ENCODE measurements around the gene NTM. TPM values are rescaled to one million over a fixed set of nuclear protein-coding genes. Genes with fewer than 3 reads are reported as not detected.

The NTM gene
- total RNA-seq, 1 experiment from 2014 or later, result not detected

- RAD21 ChIA-PET (ENCODE audit: low non-redundant PET in 1 of 2, low total read pairs in 2 of 2, uncharacterized antibody in 2 of 2, unreplicated experiment in 2 of 2), result no interaction called here
- POLR2A ChIA-PET, result no interaction called here
- intact Hi-C loops (cut with micrococcal nuclease), result no loop called here
- no peaks in the 10 kb centered on the region for H3K27me3 ChIP-seq (ENCODE audit: insufficient read depth, low read length)
- ATAC-seq (no peak), DNase-seq (ENCODE audit: low read depth, low spot score) (no peak)
- H3K4me3 ChIP-seq (replicated peaks in 1 of 2; ENCODE audit: low read depth in 1 of 2, low read length in 2 of 2), result no peak overlapping the region
- H3K79me2 ChIP-seq (ENCODE audit: insufficient read depth, low read length), result no peaks in the 10 kb centered on the region
- H3K4me2 ChIP-seq (ENCODE audit: low read length), result no peak overlapping the region
- no peaks in the 10 kb centered on the region for H4K20me1 ChIP-seq (ENCODE audit: insufficient read depth)
- H2AFZ ChIP-seq (ENCODE audit: low read depth, low read length, poor library complexity, severe bottlenecking), result no peak overlapping the region
- H3K9me2 ChIP-seq (ENCODE audit: insufficient read depth), result no peaks in the 10 kb centered on the region
- H3K9me3 ChIP-seq (ENCODE audit: control insufficient read depth in 1 of 2, insufficient read depth in 1 of 2, low read depth in 1 of 2, low read length in 2 of 2), result peaks cover 0 to 3% of the 10 kb centered on the region in 2 experiments; a peak in 2 of 4 replicates
- CTCF ChIA-PET, result no interaction called here
- no peaks in the 10 kb centered on the region for H3K4me1 ChIP-seq (ENCODE audit: control insufficient read depth in 1 of 2, insufficient read depth in 2 of 2, low read length in 2 of 2)
- H3K36me3 ChIP-seq (ENCODE audit: control insufficient read depth in 1 of 2, insufficient read depth in 2 of 2, low read length in 2 of 2), result no peaks in the 10 kb centered on the region
- BruUV-seq (replicated peaks), result no TSS peak
- H3K27ac ChIP-seq (ENCODE audit: low read depth, low read length), result no peak overlapping the region
- H3K9ac ChIP-seq (ENCODE audit: low read length), result no peak overlapping the region
- TF ChIP-seq POLR2AphosphoS5 (IDR thresholded peaks at IDR 0.05; ENCODE audit: low read depth, low read length) (no peak), EZH2phosphoT487 (IDR thresholded peaks at IDR 0.05; ENCODE audit: borderline replicate concordance) (no peak), EZH2 (IDR thresholded peaks at IDR 0.05) (no peak), ZNF274 (IDR thresholded peaks at IDR 0.05; ENCODE audit: low read depth, low read length) (no peak), ATF3 (IDR thresholded peaks at IDR 0.05) (no peak), SRF (IDR thresholded peaks at IDR 0.05; ENCODE audit: low read depth) (no peak), FOSL1 (IDR thresholded peaks at IDR 0.05; ENCODE audit: low read depth) (no peak), ELF1 (IDR thresholded peaks at IDR 0.05; ENCODE audit: borderline replicate concordance, low read depth) (no peak), JUND (IDR thresholded peaks at IDR 0.05) (no peak), EGR1 (IDR thresholded peaks at IDR 0.05; ENCODE audit: low read depth) (no peak)
These were observed 135.9 kb downstream of the NTM start for GRCh38 chr11:131506348-131506747.

- peaks cover 0 to 6% of the 10 kb centered on the region in 2 experiments; a peak in 2 of 4 replicates for H3K9me3 ChIP-seq (ENCODE audit: control insufficient read depth in 1 of 2, insufficient read depth in 1 of 2, low read depth in 1 of 2, low read length in 2 of 2)
- RAD21 ChIA-PET (ENCODE audit: low non-redundant PET in 1 of 2, low total read pairs in 2 of 2, uncharacterized antibody in 2 of 2, unreplicated experiment in 2 of 2), result no interaction called here
- intact Hi-C loops (cut with micrococcal nuclease), result loop anchor here (2.0 to 5.0 kb wide), 2 partner anchors 103 to 446 kb away; no protein-coding TSS in a partner anchor
- H2AFZ ChIP-seq (ENCODE audit: low read depth, low read length, poor library complexity, severe bottlenecking), result no peak overlapping the region
- no peak for TF ChIP-seq REST (IDR thresholded peaks at IDR 0.05; ENCODE audit: low read depth)
- TF ChIP-seq ZBTB33 (IDR thresholded peaks at IDR 0.05; ENCODE audit: extremely low read depth, insufficient replicate concordance, low read length), result no peak
- TF ChIP-seq TCF7L2 (IDR thresholded peaks at IDR 0.05; ENCODE audit: borderline replicate concordance, extremely low read depth, insufficient read depth, insufficient read length), result no peak
- TF ChIP-seq FOSL1 (IDR thresholded peaks at IDR 0.05; ENCODE audit: low read depth), result no peak
- TF ChIP-seq CBX3 (IDR thresholded peaks at IDR 0.05; ENCODE audit: low read depth), result no peak
- TF ChIP-seq SRF (IDR thresholded peaks at IDR 0.05; ENCODE audit: low read depth), result no peak
- no peak for TF ChIP-seq YY1 (IDR thresholded peaks at IDR 0.05; ENCODE audit: extremely low read depth, insufficient replicate concordance, low read depth, low read length)
- TF ChIP-seq ZFX (IDR thresholded peaks at IDR 0.05), result no peak
- no peak overlapping the region for H3K4me2 ChIP-seq (ENCODE audit: low read length)
- H3K36me3 ChIP-seq (ENCODE audit: control insufficient read depth in 1 of 2, insufficient read depth in 2 of 2, low read length in 2 of 2), result no peaks in the 10 kb centered on the region
- POLR2A ChIA-PET, result no interaction called here
- no peaks in the 10 kb centered on the region for H4K20me1 ChIP-seq (ENCODE audit: insufficient read depth)
- ATAC-seq, result no peak
- H3K9me2 ChIP-seq (ENCODE audit: insufficient read depth), result no peaks in the 10 kb centered on the region
- no peaks in the 10 kb centered on the region for H3K4me1 ChIP-seq (ENCODE audit: control insufficient read depth in 1 of 2, insufficient read depth in 2 of 2, low read length in 2 of 2)
- H3K27me3 ChIP-seq (ENCODE audit: insufficient read depth, low read length), result no peaks in the 10 kb centered on the region
- no peak overlapping the region for H3K27ac ChIP-seq (ENCODE audit: low read depth, low read length)
- H3K79me2 ChIP-seq (ENCODE audit: insufficient read depth, low read length), result no peaks in the 10 kb centered on the region
- H3K9ac ChIP-seq (ENCODE audit: low read length), result no peak overlapping the region
- no TSS peak for BruUV-seq (replicated peaks)
- CTCF ChIA-PET, result no interaction called here
- H3K4me3 ChIP-seq (replicated peaks in 1 of 2; ENCODE audit: low read depth in 1 of 2, low read length in 2 of 2), result no peak overlapping the region
- no peak for DNase-seq (ENCODE audit: low read depth, low spot score)
These were observed 140.2 kb downstream of the NTM start for GRCh38 chr11:131510662-131511061.

All from HCT116 (cell line).